ENCODE data around the gene DPYSL3.

Gene DPYSL3

GRCh38 chr5:147472664-147473475 lies 37.0 kb downstream of the DPYSL3 start:
- DNase-seq (ENCODE audit: low spot score): no peak

GRCh38 chr5:147467973-147468508 lies 41.8 kb downstream of the DPYSL3 start:
- no peak for DNase-seq (ENCODE audit: low spot score)

DNA sequence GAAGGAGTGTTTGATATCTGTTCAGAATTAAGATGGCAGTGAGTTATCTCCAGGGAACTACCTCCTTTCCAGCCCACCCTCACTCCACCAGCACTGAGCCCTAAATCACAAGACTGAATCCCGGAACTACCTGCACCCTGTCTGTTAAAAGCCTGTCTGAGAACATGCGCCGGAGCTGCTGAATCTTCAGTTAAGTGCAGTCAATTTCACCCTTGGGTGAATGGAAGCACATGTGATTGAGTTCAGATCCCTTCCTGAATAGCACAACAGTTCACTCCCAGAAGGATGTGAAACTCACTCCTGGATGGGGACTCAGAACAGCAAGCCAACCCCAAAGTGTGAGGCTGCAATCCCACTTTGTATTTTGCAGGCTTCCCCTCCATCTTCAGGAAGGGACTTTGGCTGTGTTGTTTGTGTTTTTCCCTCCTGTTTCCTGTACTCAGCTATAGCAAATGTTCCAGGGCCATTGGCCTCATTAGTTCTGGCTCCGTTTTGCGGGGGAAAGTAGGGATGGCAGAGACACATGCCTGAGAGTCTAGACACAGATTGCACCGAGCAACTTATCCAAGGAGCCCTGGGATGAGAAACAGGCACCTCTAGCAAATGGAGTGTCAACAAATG lies 43.4 kb downstream of the DPYSL3 start:
- no peak for DNase-seq (ENCODE audit: low spot score)

- no peak for DNase-seq (ENCODE audit: low spot score)
Measured at GRCh38 chr5:147465747-147466146, 44.1 kb downstream of the DPYSL3 start.

DNA sequence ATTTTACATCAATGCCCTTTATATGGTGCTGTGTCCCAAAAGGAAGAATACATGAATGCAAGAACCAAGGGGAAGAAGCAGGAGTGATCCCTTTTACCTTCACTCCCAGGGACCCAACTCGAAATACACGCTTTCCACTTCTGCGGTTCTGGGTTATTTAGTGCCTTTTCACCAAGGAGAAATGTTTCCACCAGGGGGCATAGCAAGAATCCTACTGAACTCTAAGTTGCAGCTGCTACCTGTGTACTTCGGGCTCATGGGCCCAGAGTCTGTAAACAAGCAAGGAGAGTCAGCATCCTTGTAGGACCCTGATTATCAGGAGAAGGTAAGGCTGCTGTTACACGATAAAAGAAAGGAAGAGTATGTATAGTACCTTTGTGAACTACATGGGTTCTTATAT lies 45.7 kb downstream of the DPYSL3 start:
- no peak for DNase-seq (ENCODE audit: low spot score)

DNA sequence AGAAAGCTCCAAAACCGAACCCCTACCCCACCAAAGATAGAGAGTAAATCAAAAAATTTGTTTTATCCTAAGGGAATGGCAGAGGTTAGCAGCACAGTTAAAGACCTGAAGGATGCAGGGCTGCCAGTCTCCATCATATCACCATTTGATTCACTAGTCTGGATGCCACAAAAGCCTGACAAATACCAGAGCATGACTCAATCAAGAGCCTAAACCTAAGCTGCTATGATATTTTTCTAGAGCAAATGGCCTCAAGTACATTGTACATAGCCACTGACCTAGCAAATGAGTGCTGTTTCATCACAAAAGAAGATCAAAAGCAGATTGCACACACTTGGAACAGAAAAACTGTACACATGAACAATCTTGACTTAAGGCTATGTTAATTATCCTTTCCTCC lies 48.0 kb downstream of the DPYSL3 start:
- DNase-seq (ENCODE audit: low spot score): no peak

DNA sequence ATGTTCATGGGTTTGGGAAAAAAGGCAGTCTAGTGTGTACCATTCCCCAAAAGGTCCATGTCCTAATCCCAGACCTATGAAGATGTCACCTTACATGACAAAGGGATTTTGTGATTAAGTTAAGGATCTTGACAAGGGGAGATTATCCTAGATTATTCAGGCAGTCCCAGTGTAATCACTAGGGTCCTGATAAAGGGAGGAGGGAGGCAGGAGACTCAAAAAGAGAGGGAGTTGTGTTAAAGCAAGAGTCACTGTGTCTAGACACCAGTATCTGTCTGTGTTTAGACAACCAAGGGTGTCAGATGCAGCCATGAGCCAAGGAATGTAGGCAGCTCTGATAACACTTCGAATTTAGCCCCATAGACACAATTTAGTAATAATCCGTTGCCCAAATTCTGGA lies 49.5 kb downstream of the DPYSL3 start:
- DNase-seq (ENCODE audit: low spot score): no peak

DNA sequence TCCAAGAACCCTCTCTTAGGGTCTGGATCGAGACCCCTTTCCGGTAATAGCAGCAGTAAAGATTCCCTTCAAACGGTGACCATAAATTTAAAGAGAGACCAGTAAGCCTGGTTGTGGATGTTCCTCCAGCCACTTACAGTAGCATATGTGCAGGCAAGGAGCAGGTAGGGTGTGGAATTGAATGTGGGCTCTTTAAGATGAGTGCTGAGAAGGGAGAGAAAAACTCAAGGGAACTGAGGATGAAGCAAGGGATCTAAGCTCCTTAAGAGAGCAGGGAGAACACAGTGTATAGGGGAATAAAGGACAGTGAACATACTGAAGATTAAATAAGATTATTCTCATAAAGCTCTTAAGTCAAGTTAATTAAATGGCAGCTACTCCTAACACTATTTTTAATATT lies 51.3 kb downstream of the DPYSL3 start:
- DNase-seq (ENCODE audit: low spot score): no peak

DNA sequence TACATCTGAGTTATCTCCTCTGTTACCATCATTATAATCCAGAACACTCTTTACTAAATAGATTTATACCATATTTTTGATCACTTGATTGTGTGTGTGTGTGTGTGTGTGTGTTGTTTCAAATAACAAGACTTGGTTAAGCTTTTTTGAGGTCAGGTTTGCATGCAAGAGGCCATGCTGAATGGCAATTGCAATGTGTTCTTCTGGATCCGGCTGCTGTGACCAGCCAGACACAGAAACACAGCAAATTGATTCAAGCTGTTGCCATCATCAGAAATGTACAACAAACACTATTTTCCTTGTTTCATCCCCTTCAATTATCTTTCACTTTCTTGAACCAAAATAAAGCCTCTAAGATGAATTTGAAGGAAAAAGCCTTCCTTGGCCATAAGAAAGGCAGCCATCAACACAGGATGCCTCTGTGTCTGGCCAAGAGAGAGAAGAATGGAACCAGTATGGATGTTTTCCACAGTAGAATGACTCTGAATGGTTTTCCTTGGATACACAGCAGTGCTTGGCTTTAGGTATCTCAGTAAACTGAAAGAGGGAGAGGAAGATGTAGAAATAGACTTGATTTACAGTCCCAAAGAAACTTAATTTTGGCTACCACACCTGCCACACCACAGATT lies 53.9 kb downstream of the DPYSL3 start:
- DNase-seq (ENCODE audit: low spot score): no peak

DNA sequence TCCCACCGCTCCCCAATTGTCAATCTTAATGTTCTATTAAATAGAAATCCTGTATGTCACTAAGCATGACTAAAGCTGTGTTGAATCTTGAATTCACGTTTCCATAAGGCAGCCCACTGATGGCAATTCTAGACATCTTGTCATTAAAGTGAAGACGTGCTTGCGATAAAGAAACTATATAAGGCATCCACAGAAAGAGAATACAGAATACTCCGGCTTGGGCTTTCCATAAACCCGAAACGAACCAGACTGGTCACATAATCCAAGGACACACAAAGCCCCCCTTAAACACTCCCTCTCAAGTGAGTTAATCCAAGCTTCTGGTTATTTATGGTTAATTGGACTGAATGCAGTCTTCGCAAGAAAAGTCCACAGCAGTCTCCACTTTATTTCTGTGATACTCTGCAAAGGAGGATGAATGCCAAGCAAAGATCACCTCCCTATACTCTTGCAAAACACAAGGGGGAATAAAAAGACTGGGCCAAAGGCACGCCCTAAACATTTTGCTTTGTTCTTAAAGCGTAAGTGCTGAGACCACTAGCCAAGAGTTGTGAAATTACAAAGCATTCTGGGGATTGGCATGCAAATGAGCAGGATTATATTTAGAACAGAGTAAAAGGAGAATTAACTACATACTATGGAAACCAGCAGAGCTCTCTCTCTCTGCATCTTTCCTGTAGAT lies 54.7 kb downstream of the DPYSL3 start:
- no peak for DNase-seq (ENCODE audit: low spot score)

DNA sequence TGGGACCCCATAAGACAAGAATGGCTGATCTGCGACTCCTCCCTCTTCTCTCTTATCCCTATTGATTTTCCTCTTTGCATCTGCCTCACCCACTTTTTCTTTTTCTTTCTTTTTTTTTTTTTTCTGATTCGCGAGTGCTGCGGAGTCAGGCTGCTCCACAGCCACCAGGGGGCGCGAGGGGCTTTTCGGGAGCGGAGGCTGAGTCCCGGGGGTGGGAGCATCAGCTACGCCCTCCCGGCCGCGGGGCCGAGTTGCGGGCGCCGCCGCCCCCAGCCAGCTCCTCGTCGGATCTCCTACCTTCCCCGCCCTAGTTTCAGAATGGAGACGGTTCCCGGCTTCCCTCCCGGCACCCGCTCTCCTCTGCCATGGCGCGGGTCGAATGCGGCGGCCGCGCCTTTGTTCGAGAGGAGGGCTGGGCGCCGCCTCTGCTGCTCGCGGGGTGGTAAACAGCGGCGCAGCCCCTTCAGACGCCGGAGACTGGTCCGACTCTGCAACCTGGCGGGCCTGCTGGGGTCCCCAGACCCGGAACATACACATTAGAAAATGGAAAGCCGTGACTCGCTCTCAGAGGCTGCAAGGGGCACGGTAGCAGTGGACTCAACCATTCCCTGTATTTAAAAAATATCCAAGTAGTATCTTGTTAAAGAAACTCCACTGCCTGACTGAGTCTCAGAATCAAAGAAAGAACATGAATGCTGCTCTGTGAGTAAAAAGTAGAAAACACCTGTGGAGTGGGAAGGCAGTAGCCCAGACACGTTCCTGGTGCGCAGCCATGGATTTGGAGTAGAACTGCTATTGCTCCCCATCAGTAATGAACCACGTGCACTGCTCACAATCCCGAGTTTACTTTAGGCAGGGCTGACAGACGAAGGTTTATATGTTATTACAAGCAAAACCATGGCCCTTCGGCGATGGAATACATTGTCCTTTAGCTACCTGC lies 55.7 kb downstream of the DPYSL3 start:
- peak; percentile 94 for DNase-seq (ENCODE audit: low spot score)

DNA sequence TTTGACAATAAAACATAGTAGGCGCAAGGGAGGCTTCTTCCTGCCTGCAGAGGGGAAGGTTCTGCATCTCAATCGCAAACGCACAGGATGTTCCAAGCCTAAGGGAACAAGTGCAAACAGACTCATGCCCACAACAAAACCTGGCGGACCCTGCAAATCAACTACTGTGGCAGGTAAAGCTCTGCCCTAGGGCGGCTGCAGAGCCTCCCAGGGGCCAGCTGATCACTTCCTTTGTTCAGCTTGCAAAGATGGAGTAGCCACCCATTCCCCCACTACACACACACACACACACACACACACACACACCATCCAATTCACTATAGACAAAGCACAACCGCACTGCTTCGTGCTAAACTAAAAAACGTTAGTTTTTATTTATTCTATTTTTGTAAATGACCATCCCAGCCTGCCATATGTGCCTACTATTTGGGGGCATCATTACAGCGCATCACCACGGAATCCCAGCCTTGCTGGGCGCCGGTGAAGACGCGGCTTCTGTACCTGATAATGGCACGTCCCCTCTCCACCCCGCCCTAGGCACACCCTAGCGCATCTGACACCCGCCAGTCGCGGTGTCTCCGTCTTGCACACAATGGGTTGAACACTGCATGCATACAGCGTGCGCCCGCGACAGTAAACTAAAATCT lies 57.6 kb downstream of the DPYSL3 start:
- DNase-seq (ENCODE audit: low spot score): no peak

DNA sequence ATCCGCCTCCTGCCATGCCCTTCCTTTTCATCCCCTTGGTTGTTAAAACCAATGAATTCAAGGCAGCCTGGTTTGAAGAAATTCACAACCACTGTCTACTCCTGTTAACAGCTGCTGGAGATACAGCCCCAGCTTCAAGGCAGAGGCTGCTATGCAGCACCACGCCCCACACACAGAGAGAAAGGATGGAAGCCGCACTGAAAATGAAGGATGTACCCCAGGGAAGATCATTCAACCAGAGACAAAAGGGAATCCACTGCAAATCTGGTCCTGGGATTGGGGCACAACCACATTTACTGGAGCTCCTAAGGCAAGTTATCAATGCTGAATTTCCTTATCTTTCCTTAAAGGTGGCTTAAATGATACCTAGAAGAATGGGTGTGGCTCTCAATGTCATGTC lies 58.7 kb downstream of the DPYSL3 start:
- no peak for DNase-seq (ENCODE audit: low spot score)

DNA sequence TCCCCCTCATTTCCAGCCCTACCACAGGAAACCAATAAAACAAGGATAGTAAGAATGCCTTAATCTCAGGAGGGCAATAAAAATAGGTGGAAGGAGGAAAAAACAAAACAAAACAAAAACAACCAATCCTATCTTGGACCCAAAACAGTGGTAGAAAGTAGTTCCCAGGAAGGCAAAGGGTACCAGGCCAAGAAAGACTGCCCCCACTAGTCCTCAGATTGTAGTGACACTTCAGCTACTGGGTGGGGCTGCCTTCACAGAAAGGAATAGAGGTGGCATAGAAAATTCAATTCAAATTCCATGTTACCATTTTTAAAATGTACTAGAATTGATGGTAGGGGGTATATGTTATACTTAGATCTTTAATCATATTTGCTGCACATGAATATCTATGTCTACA lies 59.3 kb downstream of the DPYSL3 start:
- DNase-seq (ENCODE audit: low spot score): no peak

DNA sequence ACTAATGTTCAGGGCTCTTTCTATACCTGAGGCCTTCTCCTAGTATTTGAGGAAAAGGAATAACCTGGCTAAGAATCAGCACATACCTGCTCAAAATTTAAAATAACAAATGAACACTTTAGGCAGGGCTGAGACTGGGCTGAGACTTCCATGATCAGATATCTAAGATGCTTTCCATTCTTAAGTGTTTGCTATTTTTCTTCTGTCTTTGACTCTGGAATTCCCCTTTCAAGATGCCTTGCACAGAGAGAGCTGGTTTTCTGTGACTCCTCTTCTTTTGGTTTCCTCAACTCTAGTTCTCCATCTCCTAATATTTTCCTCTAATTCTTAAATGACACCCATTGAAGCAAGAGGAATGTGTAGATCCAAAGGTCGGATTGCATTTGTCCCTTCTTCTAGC lies 61.1 kb downstream of the DPYSL3 start:
- no peak for DNase-seq (ENCODE audit: low spot score)

- DNase-seq (ENCODE audit: low spot score): no peak
Measured at GRCh38 chr5:147446523-147446922, 63.3 kb downstream of the DPYSL3 start.

- no peak for DNase-seq (ENCODE audit: low spot score)
Measured at GRCh38 chr5:147445917-147446316, 64.0 kb downstream of the DPYSL3 start.

DNA sequence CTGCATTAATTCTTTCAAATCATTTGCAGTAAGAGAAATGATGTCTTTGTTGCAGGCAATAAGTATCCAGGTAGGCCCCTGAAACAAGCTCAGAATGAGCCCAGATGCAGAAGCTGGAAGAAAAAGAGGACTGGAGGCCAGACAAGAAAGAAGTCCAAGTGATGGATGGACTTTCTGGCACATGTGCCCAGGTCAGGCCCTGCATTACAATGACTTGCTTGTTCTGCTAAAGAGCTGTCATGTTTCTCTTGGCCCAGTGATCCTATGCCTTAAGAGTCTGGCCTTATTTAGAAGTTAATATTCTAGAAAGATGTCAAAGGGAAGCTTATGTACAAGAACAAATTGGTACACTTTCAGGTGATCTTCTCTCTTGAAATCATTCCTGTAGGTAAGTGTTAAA lies 64.8 kb downstream of the DPYSL3 start:
- no peak for DNase-seq (ENCODE audit: low spot score)

DNA sequence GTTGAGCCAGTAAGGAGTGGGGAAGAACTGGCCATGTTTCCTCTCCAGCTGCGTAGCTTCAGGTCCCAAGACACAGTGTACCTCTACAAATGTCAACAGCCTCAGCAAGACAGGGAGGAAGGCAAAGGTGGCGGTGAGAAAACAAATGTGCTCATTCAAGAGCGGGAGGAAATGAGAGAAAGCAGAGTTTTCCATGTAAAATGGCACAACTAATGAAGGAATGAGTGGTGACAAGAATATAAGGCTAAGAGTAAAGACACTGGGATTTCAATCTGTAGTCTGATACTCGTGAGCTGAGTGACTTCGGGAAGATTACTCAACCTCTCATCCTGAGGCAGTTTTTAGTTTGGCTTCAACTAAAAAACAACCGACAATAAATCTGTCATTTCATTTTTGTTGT lies 67.6 kb downstream of the DPYSL3 start:
- no peak for DNase-seq (ENCODE audit: low spot score)

- no peak for DNase-seq (ENCODE audit: low spot score)
Measured at GRCh38 chr5:147441191-147441695, 68.6 kb downstream of the DPYSL3 start.

DNA sequence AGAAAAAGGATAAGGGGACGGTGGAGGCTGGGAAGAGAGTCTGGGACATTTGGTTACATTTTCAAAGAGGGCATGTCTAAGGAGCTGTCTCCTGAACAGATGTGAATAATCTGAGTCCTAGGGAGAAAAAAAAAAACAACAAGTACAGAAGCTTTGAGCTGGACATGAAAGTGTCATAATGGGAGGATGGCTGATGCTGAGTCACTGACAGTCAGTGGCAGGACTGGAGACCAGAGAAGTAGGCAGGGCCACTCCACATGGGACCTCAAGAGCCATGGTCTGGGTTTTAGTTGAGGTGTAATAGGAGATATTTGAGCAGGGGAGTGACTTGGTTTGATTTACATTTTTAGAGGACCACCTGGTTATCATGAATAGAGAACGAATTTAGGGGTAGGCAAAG lies 70.6 kb downstream of the DPYSL3 start:
- no peak for DNase-seq (ENCODE audit: low spot score)

All from left forelimb (tissue), 1 donor.